Calu3 (cell line): ENCODE measurements around the gene CYFIP2. TPM values are rescaled to one million over a fixed set of nuclear protein-coding genes. Genes with fewer than 3 reads are reported as not detected.

ENCODE experiments used
- BruUV-seq: library from RNA; stranded (reverse); fragments of 400-500 nt; replicated peaks from 2 replicates; lab custom pipeline; 2021; lab: Mats Ljungman, UMichigan
- CTCF ChIA-PET: fragments of 300-600 bp; sonication (Branson Sonifier 250); formaldehyde crosslinking; loops from one replicate; lab custom pipeline; 2022; ENCODE audit warnings: antibody characterized with exemption; lab: Charles Lee
- DNase-seq: peaks from one replicate; pipeline ENCODE4 v3.0.0; 2022
- H3K27ac Mint-ChIP-seq: one replicate; pipeline ENCODE4 v1.8.0; 2022; ENCODE audit warnings: mixed read lengths; ENCODE audit not compliant: unreplicated experiment
- H3K27me3 Mint-ChIP-seq: one replicate; pipeline ENCODE4 v1.8.0; 2022; ENCODE audit warnings: mixed read lengths; ENCODE audit not compliant: unreplicated experiment
- H3K36me3 Mint-ChIP-seq: one replicate; pipeline ENCODE4 v1.8.0; 2022; ENCODE audit warnings: mild to moderate bottlenecking, moderate library complexity, mixed read lengths; ENCODE audit not compliant: insufficient read depth, unreplicated experiment
- H3K4me1 Mint-ChIP-seq: one replicate; pipeline ENCODE4 v1.8.0; 2022; ENCODE audit warnings: mild to moderate bottlenecking, low read depth, mixed read lengths; ENCODE audit not compliant: unreplicated experiment
- H3K4me3 Mint-ChIP-seq: one replicate; pipeline ENCODE4 v1.8.0; 2022; ENCODE audit warnings: mild to moderate bottlenecking, low read depth, moderate library complexity, mixed read lengths; ENCODE audit not compliant: unreplicated experiment
- H3K9me3 Mint-ChIP-seq: one replicate; pipeline ENCODE4 v1.8.0; 2022; ENCODE audit warnings: low read depth, mixed read lengths; ENCODE audit not compliant: unreplicated experiment
- intact Hi-C: fragments of 100-400 bp; cut with micrococcal nuclease; formaldehyde crosslinking; loops from one replicate; pipeline ENCODE4 v1.10.0; 2022; ENCODE audit not compliant: unreplicated experiment
- total RNA-seq: library from RNA; stranded (reverse); gene quantifications from 2 replicates; pipeline ENCODE4 v1.2.3, GENCODE V29; 2022
- TF ChIP-seq, protein P1 (sequence below): fragments of 200-600 bp; IDR thresholded peaks from one replicate; pipeline ENCODE4 v1.8.0; 2022; ENCODE audit warnings: antibody characterized with exemption; ENCODE audit not compliant: unreplicated experiment

Gene CYFIP2
- total RNA-seq, 1 experiment from 2014 or later: 37.8 TPM

DNA sequence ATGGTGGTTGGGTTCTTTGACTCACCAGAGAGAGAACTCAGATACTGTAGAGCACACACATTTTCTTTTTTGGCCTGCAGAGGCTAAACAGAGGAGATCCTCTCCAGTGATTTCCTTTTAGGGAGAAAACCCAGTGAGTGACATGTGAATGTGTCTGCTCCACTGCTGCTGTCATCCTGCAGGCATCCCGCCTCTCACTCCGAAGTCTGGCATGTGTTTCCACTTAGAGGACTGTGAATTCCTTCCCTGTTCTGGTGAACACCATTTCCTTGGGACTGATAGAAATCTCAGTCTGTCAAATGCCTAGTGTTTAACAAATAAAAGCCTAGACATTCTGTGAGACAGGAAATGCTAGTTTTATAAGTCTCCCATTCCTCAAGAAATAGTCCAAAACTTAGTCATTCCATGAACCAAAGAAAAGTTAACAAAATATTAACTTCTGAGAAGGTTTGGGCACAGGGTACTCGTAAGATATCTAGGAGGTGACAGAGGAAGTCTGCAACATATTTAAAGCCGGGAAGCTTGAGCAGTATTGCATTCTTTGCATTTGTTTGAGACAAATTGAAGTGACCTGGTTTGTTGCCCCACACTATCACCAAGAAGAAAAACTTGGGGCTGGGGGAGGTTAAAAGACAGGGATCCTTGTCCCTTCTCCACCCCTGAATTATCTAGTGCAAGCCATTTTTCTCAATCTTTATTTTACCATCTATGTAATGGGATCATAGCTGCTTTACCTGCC lies 119.2 kb downstream of the CYFIP2 start:
- peaks cover 51% of the 10 kb centered on the region for H3K4me1 Mint-ChIP-seq
- peak; percentile 50 for DNase-seq
- no peaks in the 10 kb centered on the region for H3K27me3 Mint-ChIP-seq
- H3K27ac Mint-ChIP-seq: peak overlapping the region; percentile 75
- TF ChIP-seq, protein P1, sequence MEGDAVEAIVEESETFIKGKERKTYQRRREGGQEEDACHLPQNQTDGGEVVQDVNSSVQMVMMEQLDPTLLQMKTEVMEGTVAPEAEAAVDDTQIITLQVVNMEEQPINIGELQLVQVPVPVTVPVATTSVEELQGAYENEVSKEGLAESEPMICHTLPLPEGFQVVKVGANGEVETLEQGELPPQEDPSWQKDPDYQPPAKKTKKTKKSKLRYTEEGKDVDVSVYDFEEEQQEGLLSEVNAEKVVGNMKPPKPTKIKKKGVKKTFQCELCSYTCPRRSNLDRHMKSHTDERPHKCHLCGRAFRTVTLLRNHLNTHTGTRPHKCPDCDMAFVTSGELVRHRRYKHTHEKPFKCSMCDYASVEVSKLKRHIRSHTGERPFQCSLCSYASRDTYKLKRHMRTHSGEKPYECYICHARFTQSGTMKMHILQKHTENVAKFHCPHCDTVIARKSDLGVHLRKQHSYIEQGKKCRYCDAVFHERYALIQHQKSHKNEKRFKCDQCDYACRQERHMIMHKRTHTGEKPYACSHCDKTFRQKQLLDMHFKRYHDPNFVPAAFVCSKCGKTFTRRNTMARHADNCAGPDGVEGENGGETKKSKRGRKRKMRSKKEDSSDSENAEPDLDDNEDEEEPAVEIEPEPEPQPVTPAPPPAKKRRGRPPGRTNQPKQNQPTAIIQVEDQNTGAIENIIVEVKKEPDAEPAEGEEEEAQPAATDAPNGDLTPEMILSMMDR: no peak
- CTCF ChIA-PET: interaction anchor here (0.6 kb wide), 1 partner anchor 672 kb away, joined by 7 read pairs; no protein-coding TSS in a partner anchor
- H3K9me3 Mint-ChIP-seq: no peaks in the 10 kb centered on the region
- no TSS peak for BruUV-seq
- peaks cover 7% of the 10 kb centered on the region for H3K36me3 Mint-ChIP-seq
- H3K4me3 Mint-ChIP-seq: no peak overlapping the region
- intact Hi-C loops: no loop called here

DNA sequence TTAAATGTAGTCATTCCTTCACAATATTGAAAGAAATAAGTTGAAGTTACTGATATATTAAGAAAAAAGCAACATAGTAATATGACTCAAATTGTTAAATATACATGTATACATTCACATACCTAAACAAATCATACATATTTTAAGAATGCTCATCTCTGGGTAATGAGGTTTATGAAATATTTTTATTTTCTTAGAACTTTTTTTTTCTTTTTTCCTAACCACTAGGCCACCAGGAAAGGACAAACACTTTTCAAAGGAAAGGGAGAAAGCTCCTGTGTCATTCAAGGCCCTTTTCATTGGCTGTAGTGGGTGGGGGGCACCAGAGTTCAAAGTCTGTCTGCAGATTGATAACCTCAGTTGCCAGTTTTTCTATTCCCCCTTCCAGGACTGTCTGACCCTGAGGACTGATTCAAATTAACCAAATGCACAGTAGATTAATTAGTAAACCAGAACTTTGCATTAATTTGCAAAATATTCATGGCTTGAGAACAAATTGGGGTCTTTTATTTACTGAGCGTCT lies 121.2 kb downstream of the CYFIP2 start:
- Mint-ChIP-seq H3K4me3 (no peak overlapping the region), H3K36me3 (peaks cover 7% of the 10 kb centered on the region), H3K9me3 (no peaks in the 10 kb centered on the region), H3K27me3 (no peaks in the 10 kb centered on the region), H3K27ac (peak overlapping the region; percentile 66), H3K4me1 (peaks cover 66% of the 10 kb centered on the region)
- no TSS peak for BruUV-seq
- intact Hi-C loops: no loop called here
- TF ChIP-seq, protein P1: no peak
- CTCF ChIA-PET: interaction anchor here (0.6 to 0.7 kb wide), 2 partner anchors 31 to 87 kb away, joined by 5 read pairs; no protein-coding TSS in a partner anchor
- no peak for DNase-seq

DNA sequence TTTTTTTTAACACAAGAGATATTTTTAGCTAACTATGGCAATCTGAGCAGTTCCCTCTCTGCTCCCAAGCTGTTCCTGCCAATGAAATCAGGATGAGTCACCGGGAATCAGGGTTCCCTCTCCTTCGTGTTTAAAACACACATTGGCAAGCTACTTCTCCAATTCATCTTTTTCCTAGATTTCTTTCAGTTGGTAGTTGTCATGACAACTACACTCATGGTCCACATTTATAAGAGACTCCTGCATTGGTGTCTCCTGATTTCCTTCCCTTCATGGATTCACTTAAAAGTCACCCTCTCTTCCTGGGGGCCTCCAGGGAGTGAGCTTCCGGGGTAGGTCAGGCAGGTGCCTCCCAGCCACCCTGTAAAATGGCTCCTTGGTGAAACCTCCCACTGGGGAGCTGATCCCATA lies 121.8 kb downstream of the CYFIP2 start:
- peaks cover 7% of the 10 kb centered on the region for H3K36me3 Mint-ChIP-seq
- CTCF ChIA-PET: interaction anchor here (0.6 to 1.1 kb wide), 5 partner anchors 30 to 86 kb away, joined by 3 to 5 read pairs (median 4); no protein-coding TSS in a partner anchor
- no peaks in the 10 kb centered on the region for H3K9me3 Mint-ChIP-seq
- intact Hi-C loops: no loop called here
- no peak overlapping the region for H3K4me3 Mint-ChIP-seq
- peak overlapping the region; percentile 66 for H3K27ac Mint-ChIP-seq
- H3K4me1 Mint-ChIP-seq: peaks cover 66% of the 10 kb centered on the region
- no TSS peak for BruUV-seq
- TF ChIP-seq, protein P1: no peak
- no peaks in the 10 kb centered on the region for H3K27me3 Mint-ChIP-seq
- no peak for DNase-seq

DNA sequence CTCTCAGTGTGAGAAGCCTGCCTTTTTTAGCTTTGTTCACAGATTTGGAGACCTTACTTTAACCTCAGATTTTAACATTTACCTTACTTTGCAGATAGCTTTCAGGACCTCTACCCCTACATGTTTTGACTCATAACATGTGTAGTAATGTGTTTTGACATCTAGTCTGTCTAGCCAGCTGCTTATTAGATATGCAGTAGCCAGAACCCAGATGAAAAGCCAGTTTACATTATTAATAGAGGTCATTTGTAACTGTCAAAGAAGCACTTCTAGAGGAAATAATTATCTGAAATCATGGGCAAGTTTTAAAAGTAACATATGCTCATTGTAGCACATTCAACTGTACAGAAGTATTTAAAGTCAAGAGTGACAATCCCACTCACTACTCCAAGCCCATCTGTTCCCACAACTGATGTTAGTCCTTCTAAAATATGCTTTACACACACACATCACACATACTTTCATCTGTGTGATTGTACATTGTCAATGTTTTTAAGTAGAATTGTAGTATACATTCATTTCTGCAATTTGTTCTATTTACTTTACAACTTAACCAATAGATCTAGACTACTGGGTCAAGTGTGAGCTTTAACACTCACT lies 122.3 kb downstream of the CYFIP2 start:
- no TSS peak for BruUV-seq
- no peak overlapping the region for H3K4me3 Mint-ChIP-seq
- H3K27ac Mint-ChIP-seq: peak overlapping the region; percentile 66
- peaks cover 7% of the 10 kb centered on the region for H3K36me3 Mint-ChIP-seq
- peaks cover 66% of the 10 kb centered on the region for H3K4me1 Mint-ChIP-seq
- TF ChIP-seq, protein P1: no peak
- intact Hi-C loops: no loop called here
- CTCF ChIA-PET: interaction anchor here (0.6 to 1.1 kb wide), 4 partner anchors 59 to 86 kb away, joined by 3 to 5 read pairs (median 4); no protein-coding TSS in a partner anchor
- DNase-seq: no peak
- H3K9me3 Mint-ChIP-seq: no peaks in the 10 kb centered on the region
- H3K27me3 Mint-ChIP-seq: no peaks in the 10 kb centered on the region
